GM21786 (cell line): ENCODE measurements around the gene PDK1.
A peak's percentile ranks its signal among the peaks of the same experiment; 100 is the strongest.
"Not testable (repeated sequence)": the region's sequence is repeated elsewhere in the genome, so short reads cannot be mapped to it uniquely, and the experiment has no call there.

Experiments
- ATAC-seq: cut with Tn5 transposase; IDR thresholded peaks from one replicate; pipeline ENCODE4 v1.9.1; 2021; ENCODE audit not compliant: unreplicated experiment

PDK1 gene

DNA sequence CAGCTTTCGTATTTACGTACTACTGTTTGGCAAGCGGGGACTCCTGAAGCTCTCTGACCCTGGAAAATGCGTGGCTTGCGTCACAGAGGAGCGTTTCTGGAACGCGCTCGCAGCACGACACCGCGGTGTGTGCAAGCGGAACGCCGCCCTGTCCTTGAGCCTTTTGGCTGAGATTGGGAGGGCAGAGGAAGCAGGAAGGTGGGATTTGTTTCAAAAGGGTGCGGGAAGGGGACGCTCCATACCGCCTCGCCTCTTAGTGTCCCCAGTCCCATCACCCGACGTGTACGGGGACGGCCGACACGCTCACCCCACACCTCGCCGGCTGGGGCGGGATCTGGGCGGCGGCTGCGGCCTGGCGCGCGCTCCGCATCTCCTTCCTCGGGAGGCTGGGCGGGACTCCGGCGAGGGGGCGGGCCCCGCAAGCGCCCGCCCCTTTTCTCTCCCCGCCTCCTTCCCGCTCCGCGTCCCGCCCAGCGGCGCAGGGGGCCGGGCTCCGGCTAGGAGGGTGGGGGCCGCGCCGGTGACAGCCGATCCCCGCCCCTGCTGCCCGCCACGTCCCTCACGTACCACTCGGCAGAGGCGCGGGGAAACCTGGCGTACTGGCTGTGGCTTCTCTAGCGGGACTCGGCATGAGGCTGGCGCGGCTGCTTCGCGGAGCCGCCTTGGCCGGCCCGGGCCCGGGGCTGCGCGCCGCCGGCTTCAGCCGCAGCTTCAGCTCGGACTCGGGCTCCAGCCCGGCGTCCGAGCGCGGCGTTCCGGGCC is at the start of gene PDK1:
Gene PDK1 (plus strand): TSS at position 569 of the 762 bp plus-strand sequence. CDS start 61 bp downstream, at position 630.
- peak; percentile 84 for ATAC-seq

GRCh38 chr2:172507199-172507598 is 48.7 kb upstream of the PDK1 start:
- ATAC-seq, result no peak

DNA sequence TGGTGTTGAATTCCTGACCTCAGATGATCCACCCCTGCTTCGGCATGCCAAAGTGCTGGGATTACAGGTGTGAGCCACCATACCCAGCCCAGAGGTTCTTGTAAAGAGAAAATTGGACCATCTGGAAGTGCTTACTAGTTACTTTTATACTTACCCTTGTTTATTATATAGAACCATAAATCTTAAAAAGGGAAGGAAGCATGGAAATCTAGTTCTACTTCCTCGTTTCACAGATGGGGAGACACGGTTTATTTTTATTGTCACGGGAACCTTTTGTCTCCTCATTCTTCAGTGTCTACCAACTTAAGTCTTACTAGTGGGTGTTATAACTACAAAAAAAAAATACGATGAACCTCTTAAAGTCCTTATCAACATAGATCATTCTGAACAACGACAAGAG is 45.8 kb upstream of the PDK1 start:
- ATAC-seq, result no peak

GRCh38 chr2:172510548-172510947 is 45.3 kb upstream of the PDK1 start:
- no peak for ATAC-seq

DNA sequence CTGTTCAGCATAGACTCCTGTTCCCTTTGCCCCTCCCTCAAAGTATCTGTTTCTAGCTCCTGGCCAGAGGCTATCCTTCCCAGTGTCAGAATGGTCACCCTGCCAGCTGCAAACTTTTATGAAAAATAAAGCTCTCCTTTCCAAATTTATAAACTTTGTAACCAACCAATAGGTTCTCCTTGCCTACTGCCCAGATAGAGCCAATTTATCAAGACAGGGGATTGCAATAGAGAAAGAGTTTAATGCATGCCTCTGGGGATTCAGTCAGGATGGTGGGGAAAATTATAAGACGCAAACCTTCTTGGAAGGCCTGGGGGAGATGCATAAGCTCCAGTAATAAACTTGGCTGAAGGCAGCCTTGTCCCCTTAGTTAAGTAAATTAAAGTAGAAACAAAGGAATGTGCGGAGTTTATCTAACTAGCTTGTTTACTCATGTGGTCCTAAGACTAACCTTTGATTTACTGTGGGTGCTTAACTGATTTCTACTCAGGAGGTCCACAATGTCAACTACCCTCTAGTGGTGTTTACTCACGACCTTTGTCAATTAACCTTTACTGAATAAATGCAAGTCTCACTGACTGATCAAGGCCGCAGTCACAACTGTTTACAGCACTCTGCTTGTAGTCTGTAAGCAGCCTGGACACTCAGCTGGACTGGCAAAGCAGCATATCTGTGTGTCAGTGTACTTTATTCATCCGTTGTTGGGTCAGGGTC is 42.9 kb upstream of the PDK1 start:
- no peak for ATAC-seq

- ATAC-seq, result no peak
Measured at GRCh38 chr2:172513524-172513900, 42.4 kb upstream of the PDK1 start.

GRCh38 chr2:172513935-172514586 is 41.8 kb upstream of the PDK1 start:
- ATAC-seq, result no peak

GRCh38 chr2:172516299-172516698 is 39.6 kb upstream of the PDK1 start:
- ATAC-seq, result no peak

GRCh38 chr2:172518995-172519394 is 36.9 kb upstream of the PDK1 start:
- no peak for ATAC-seq

GRCh38 chr2:172525601-172526000 is 30.3 kb upstream of the PDK1 start:
- no peak for ATAC-seq

DNA sequence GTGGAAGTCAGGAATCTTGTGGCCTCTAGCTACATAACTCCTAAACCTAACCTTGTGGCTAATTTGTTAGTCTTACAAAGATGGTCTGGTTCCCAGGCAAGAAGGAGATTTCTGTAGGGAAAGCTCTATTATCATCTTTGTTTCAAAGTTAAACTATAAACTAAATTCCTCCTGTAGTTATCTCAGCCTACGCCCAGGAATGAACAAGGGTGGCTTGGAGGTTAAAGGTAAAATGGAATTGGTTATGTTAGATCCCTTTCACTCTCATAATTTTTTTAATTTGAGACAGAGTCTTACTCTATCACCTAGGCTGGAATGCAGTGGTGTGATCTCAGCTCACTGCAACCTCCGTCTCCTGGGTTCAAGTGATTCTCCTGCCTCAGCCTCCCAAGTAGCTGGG is 24.6 kb upstream of the PDK1 start:
- ATAC-seq, result no peak

GRCh38 chr2:172532461-172532860 is 23.4 kb upstream of the PDK1 start:
- not testable (repeated sequence) for ATAC-seq

DNA sequence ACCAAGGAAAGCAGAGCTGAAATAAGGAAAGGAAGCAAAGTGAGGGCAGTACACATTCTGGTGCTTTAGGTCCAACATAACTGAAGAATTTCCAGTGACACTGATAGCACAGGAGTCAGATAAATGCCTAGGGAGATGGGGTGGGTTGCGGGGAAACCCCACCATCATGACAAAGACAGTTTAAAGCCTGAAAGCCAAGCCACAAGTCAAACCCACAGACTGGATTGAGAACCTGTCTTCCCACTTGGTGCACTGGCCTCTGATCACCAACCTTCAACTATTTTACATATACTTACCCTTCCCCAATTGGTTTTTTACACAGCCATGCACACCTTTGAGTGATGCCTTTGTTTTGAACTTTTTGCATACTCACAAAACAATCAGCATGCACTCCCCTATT is 22.2 kb upstream of the PDK1 start:
- ATAC-seq, result no peak

- ATAC-seq, result no peak
Measured at GRCh38 chr2:172535119-172535518, 20.8 kb upstream of the PDK1 start.

- not testable (repeated sequence) for ATAC-seq
Measured at GRCh38 chr2:172537851-172538250, 18.0 kb upstream of the PDK1 start.

DNA sequence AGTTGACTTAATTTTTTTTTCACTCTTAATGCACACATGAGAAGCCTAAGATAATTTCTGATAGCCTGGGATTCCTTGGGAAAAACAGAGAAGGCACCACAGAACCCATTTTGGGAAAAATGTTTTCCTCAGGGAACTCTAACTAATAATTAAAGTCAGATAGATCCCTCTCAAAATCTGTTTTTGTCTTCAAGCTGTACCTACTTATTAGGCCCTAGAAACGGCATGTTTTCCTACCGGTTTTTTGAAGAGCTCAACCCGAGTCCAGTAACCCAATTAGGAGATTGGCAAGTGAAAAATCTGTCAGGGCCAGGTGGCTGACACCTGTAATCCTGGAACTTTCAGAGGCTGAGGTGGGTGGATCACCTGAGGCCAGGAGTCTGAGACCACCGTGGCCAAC is 16.1 kb upstream of the PDK1 start:
- ATAC-seq, result no peak

GRCh38 chr2:172540421-172540820 is 15.5 kb upstream of the PDK1 start:
- no peak for ATAC-seq

- no peak for ATAC-seq
Measured at GRCh38 chr2:172545408-172546075, 10.3 kb upstream of the PDK1 start.

DNA sequence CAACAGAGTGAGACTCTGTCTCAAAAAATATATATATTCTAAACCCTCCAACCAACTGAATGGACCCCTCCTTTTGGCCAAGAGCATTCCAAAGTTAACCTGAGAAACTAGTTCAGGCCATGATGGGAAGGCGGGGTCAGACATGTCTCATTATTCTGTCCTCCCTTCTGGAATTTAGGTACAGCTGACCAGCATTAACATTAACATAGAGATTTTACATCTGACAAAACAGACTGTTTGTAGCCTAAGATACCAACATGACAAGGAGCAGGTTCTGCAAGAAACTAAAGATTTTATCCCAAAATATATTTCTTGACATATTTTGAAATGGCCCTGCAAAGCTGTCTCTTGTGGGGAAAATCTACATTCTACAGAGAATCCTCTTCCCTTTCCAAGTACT is 6.8 kb upstream of the PDK1 start:
- ATAC-seq, result no peak

DNA sequence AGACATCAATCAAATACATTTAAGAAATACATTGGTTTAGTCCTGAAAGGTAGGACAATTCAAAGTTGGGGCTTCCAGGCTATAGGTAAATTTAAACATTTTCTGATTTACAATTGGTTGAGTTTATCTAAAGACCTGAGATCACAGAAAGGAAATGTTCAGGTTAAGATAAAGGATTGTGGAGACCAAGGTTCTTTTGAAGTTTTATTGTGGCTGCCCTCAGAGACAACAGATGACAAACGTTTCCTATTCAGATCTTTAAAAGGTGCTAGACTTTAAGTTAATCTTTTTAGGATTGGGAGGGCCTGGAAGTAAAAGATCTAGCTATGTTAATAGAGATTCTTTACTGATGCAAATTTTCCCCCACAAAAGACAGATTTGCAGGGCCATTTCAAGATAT is 6.1 kb upstream of the PDK1 start:
- ATAC-seq, result not testable (repeated sequence)

GRCh38 chr2:172550419-172550818 is 5.5 kb upstream of the PDK1 start:
- ATAC-seq, result no peak
